Measurements from ENCODE around the gene FES. TPM values are rescaled to one million over a fixed set of nuclear protein-coding genes. Genes with fewer than 3 reads are reported as not detected.

Gene FES
- total RNA-seq, 1 donor from 2014 or later: 168 TPM

Other genes starting within 250 kb of the FES start
- 74.7 and 75.3 TPM in 2 replicates for gene BLM, start 167.2 kb upstream of the FES start, total RNA-seq
- gene FURIN, start 15.9 kb upstream of the FES start, total RNA-seq: 933 and 935 TPM in 2 replicates
- gene MAN2A2, start 18.8 kb downstream of the FES start, total RNA-seq: 257 and 265 TPM in 2 replicates
- 28.6 and 33.4 TPM in 2 replicates for gene HDDC3, start 48.0 kb downstream of the FES start, total RNA-seq
- gene UNC45A, start 50.8 kb downstream of the FES start, total RNA-seq: 70.6 and 77.6 TPM in 2 replicates
- gene RCCD1, start 70.4 kb downstream of the FES start, total RNA-seq: 21.9 and 22.1 TPM in 2 replicates
- 98.6 and 105 TPM in 2 replicates for gene PRC1, start 110.0 kb downstream of the FES start, total RNA-seq
- gene VPS33B, start 138.1 kb downstream of the FES start, total RNA-seq: 22.7 and 23.3 TPM in 2 replicates
- 0.02 TPM in 1 of 2 replicates, not detected in the other for gene SV2B, start 215.8 kb downstream of the FES start, total RNA-seq